NCI-H345 treated with DMSO at 0.1 percent for 48 hours (cell line): Measurements from ENCODE around the gene GRIK1.

ENCODE experiments used
- DNase-seq: peaks from one replicate; lab custom pipeline; 2025; ENCODE audit not compliant: unreplicated experiment; lab: John Stamatoyannopoulos, UW

Gene GRIK1

GRCh38 chr21:29787361-29787909 lies 152.4 kb downstream of the GRIK1 start:
- DNase-seq, result no peak

DNA sequence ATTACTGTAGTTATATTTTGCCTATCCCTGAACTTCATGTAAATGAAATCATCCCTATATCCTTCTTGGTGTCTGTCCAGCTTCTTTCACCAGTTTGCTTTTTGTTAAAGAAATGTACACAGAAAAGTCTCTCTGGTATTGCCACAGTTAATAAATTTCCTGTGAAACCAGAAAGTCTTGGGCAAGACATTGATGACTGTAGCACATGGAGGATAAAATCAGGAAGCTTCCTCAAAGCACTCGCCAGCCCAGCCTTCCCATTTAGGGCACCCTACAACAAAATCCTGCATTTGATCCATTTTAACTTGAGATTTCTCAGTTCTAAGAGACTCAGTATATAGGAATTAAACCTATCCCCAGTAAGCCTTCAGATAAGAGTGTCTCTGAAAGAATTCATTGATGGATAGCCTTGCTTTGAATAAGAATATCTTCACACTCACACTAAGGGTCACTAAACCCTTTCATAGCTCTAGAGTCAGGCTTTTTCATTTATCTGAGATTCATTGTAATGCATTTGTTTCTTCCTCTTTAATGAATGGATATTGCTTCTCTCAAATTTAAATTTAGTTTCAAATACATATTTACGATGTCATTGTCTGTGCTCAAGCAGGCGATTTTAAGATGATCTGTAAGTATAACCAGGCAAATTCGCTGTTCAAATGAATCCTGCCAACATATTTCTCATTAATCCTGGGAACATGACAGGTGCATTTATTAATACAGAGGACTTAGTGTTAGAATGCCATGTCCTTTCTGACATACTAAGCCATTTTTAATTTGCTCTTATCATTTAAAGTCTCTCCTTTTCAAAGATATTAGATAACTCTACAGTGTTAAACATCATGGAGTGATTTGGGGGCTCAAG lies 153.1 kb downstream of the GRIK1 start:
- DNase-seq, result no peak

GRCh38 chr21:29777160-29777559 lies 162.6 kb downstream of the GRIK1 start:
- no peak for DNase-seq

DNA sequence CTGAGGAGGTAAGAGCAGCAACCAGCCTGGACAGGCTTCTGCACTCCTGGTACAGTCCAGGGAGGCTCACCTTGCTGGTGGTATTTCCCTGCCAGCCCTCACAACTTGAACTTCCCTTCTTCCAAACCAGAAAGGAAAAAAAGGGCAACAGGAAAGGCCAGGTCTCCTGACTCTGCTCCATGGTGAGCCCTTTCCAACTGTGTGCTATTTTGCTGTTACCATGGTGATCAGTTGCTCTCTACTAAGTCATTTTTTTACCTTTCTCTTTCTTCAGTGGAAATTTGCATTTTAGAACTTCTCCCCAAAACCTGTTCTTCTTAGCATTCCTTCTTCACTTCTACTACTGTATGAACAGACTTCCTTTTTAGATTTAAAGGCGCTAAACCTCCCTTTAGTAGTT lies 164.3 kb downstream of the GRIK1 start:
- DNase-seq, result no peak

DNA sequence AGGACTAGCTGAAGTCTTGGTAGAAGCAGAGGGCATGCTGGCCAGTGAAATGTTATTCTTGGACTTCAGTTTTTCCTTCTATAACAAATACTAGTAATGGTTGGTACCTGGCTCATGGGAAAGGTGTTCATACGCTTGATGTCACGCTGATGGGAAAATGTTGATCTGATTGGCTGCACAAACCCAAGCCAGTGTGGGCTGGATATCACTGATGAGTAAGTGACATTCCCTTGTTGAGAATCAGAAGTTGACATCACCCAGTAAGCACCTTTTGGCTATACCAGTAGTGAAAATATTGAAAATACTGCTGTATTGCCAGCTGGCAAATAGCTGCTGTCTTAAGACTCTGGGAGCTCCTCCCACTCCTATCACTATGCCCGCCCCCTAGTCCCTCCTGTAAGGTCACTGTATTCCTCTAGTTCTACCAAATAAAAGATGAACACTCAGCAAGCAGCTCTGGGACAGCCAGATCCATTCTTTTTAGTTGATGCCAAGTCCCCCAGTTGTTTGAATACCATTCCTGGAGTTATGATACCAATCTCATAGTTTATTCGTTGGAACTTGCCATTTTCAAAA lies 168.2 kb downstream of the GRIK1 start:
- no peak for DNase-seq

GRCh38 chr21:29763674-29764073 lies 176.1 kb downstream of the GRIK1 start:
- no peak for DNase-seq

DNA sequence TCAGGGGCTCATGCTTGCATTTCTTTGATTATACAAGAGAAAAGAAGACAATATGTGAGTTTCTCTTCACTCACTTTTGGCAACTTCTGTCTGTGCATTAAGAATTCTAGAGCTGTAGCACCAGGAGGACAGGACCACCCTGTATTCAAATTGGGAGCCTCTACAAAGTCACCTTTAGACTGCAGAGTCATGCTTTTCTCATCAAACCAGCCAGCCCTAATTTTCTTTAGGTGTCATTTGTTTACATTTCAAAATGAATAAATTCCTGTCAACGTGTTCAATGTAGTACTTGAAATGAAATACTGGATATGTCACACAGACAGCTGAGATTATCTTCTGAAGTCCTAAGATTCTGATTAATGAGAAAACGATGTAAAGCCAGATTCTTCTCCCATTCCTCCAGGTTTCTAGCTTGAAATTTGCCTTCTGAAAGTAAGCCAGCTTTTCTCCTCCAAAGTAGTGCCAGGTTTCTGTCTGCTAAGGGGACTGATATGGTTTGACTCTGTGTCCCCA lies 177.2 kb downstream of the GRIK1 start:
- no peak for DNase-seq

GRCh38 chr21:29753216-29753615 lies 186.6 kb downstream of the GRIK1 start:
- no peak for DNase-seq

- no peak for DNase-seq
Measured at GRCh38 chr21:29751473-29752185, 188.2 kb downstream of the GRIK1 start.

DNA sequence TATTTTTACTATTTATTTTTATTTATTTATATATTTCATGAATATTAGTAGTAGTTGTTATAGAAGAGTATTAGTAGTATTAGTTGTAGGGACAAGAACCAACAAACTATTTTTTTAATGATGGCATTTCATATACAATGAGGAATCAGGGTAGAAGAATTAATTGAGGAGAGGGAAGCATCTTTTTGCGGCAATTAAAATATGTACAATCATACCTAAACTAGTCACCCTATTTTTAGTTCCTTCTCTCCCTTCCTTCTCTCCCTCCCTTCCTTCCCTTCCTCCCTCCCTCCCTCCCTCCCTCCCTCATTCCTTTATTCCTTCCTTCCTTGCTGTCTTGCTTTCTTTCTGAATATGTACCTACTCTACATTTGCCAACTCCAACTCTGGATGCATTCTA lies 189.8 kb downstream of the GRIK1 start:
- no peak for DNase-seq

DNA sequence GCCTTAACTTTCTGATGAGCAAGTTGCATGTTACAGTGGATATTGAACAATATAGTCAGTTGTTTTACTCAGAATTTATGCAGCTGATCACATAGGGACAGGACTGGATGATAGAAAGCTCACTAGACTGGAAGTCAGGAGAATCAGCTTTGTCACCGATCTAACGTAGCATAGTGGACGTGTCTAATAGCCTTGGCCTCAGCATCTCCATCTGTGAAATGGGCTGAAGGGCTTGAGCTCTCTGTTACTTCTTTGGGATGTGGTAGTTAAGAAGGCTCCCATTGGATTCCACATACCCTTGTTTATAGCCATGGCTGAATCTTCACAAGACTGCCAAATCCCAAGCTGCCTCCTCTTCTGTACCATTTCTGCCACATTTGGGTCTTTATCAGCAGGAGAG lies 190.6 kb downstream of the GRIK1 start:
- DNase-seq, result no peak

- DNase-seq, result no peak
Measured at GRCh38 chr21:29748391-29749167, 191.2 kb downstream of the GRIK1 start.

DNA sequence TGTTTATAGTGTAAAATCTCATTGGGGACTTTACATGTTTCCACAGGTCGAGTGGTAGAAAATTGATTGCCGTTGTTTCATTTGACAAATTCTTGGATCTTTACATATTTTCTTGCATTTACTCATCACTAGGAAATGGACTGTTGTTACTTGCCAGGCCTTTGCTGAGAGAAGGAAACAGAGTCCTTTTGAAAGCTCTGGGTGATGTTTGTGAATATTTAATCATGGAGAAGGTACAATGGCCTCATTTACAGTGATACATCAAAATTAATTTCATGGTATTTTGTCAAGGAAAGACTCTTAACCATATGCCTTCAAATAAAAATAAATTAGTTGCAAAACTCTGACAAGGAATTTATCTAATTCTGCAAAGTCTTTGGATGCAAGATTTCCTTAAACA lies 198.0 kb downstream of the GRIK1 start:
- DNase-seq, result no peak

GRCh38 chr21:29739176-29739575 lies 200.6 kb downstream of the GRIK1 start:
- no peak for DNase-seq

DNA sequence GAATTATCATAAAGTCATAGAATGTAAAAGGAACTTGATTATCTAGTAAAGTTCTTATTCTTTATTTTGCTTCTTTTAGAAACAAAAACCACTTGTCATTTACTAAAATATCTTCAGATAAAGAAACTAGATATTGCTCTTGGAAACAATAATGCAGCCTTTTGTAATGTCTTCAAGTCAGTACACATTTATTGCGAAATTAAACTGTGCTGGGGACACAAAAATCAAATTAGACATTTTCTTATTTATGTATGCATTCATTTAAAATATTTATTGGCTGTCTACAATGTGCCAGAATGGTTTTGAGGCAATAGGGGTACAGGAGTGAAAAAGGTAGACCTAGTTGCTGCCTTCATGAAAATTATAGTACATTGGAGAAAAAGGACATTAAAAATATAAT lies 201.1 kb downstream of the GRIK1 start:
- no peak for DNase-seq

GRCh38 chr21:29737186-29737585 lies 202.6 kb downstream of the GRIK1 start:
- DNase-seq, result no peak

DNA sequence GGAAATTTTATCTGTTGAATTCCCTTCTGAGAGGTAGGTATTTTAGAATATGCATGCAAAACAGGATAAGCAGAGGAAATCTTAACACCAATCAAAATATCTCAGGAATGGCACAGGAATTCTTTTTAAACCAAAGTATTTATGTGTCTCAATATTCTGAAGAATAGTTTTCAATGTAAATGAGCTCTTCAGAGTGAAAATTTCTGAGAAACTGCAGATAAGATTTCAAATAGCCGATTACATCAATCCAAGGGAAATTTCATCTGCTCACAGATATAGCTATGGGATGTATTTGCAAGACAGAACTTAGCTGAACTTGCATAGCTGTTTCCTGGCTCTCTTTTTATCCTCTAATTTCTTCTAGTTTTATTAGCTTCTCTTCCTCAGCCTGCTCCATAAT lies 209.5 kb downstream of the GRIK1 start:
- no peak for DNase-seq

- no peak for DNase-seq
Measured at GRCh38 chr21:29726044-29726443, 213.8 kb downstream of the GRIK1 start.

DNA sequence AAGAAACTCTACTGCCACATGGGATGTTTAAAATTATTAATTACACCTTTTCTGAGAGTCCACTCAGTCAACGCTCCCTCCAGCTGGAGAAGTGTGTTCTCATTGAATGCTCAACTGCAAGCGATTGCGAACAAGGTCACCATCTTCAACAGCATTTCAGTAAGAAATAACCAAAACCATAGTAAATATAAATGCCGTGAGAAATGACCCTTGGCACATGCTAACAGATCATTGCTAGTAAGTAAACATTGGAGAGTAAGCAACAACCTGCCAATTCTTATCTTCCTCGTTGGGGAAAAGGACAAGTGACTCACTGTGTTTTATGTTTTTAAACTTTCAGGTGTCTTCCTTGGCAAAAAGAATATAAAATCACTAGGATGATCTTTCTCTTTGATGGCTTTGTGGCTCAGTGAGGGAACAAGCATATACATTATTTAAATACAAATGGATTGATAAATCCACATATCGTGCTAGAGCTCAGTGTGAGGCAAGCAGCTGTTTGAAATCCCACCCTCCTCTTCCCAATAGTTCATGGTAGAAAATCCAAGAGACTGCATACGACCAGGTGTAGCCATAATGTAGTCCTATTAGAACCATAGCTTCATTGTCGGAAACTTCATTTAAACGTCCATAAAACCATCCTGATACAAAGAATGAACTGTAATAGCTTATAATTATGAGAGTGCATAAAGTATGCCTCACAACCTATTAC lies 214.6 kb downstream of the GRIK1 start:
- DNase-seq, result no peak

DNA sequence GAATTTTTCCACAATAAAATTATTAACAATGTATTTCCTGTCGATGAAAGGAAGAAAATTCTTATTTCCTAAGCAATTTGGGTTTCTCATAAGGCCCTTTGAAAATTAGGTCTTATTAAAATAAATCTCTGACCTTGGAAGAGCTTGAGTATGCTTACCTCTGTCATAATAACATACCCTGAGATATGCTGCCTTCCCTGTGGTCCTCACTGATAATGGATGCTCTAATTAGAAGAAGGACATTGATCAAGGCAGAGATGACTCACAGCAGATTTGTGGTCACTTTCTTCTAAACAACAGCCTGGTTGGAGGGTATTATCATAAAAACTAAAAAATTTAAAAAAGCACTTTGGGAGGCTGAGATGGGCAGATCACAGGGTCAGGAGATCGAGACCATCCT lies 217.8 kb downstream of the GRIK1 start:
- no peak for DNase-seq
